Stimulated activated CD8-positive, alpha-beta memory T cell treated with anti-CD3 and anti-CD28 coated beads, Interleukin-12 subunit alpha, Interleukin-12 subunit beta, amount 100 ng/mL, for 4 hours (primary cell): ENCODE results near the gene LAMB4.

Source experiments
- DNase-seq: peaks from one replicate; pipeline ENCODE4 v3.0.0-alpha.2; 2020; ENCODE audit warnings: low read depth

The LAMB4 gene, protein sequence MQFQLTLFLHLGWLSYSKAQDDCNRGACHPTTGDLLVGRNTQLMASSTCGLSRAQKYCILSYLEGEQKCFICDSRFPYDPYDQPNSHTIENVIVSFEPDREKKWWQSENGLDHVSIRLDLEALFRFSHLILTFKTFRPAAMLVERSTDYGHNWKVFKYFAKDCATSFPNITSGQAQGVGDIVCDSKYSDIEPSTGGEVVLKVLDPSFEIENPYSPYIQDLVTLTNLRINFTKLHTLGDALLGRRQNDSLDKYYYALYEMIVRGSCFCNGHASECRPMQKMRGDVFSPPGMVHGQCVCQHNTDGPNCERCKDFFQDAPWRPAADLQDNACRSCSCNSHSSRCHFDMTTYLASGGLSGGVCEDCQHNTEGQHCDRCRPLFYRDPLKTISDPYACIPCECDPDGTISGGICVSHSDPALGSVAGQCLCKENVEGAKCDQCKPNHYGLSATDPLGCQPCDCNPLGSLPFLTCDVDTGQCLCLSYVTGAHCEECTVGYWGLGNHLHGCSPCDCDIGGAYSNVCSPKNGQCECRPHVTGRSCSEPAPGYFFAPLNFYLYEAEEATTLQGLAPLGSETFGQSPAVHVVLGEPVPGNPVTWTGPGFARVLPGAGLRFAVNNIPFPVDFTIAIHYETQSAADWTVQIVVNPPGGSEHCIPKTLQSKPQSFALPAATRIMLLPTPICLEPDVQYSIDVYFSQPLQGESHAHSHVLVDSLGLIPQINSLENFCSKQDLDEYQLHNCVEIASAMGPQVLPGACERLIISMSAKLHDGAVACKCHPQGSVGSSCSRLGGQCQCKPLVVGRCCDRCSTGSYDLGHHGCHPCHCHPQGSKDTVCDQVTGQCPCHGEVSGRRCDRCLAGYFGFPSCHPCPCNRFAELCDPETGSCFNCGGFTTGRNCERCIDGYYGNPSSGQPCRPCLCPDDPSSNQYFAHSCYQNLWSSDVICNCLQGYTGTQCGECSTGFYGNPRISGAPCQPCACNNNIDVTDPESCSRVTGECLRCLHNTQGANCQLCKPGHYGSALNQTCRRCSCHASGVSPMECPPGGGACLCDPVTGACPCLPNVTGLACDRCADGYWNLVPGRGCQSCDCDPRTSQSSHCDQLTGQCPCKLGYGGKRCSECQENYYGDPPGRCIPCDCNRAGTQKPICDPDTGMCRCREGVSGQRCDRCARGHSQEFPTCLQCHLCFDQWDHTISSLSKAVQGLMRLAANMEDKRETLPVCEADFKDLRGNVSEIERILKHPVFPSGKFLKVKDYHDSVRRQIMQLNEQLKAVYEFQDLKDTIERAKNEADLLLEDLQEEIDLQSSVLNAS (N-terminal part only)

DNA sequence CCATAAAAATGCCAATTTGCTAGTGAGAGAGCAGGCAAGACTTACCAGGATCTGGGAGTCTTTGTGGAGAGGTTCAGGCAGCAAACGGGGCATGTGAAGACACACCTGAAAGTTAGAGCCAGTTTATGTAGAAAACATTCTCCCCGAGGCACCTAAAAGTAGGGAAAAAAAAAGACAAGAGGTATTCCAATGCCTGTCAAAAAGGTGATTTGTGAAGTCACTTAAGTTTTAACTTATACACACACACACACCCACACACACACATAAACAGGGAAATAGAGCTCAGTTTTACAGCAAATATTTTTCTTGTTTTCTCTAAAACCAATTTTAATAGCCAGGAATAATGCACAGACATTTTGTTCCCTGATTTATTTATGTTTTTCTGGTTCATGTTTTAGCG, at the start of gene LAMB4:
Gene LAMB4, minus strand, starts transcription at position 101 of the 400 bp plus-strand sequence. CDS start 7,197 bp downstream, outside the sequence.
- no peak for DNase-seq

DNA sequence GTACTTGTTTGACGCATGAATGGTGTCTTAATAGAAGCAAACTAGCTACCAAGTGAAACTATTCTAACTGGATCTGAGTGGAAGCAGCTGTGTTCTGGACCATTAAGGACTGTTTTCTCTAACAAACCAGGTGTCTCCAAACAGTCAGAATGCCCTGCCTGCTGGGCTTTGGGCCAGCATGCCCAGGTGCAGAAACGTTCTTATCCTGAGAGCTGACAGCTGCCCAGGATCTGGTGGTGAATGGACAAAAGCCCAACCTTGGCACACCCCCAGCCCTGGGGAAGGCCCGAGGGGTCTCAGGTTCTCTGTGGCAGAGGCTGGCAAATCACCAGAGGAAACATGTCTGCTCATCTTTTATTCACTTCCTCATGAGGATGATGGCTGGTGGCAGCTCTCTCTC, 48.2 kb upstream of the LAMB4 start:
- no peak for DNase-seq

DNA sequence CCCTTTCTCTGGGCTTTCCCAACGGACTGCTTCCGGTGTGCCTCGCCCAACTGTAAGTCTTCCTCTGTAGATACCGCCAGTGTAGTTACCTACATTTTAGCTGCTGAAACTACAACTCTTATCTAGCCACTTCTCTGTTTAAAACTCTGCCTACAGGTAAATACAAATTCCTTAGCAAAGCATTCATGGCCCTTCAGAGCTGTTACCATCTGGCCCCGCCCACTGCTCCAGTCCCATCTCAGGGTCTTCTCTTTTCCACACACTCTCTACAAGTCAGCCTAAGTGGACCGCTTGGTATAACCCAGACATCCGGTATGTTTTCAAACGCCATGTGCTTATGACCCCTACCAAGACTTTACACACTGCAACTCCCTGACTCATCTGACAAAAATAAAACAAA, 41.0 kb upstream of the LAMB4 start:
- DNase-seq: no peak

DNA sequence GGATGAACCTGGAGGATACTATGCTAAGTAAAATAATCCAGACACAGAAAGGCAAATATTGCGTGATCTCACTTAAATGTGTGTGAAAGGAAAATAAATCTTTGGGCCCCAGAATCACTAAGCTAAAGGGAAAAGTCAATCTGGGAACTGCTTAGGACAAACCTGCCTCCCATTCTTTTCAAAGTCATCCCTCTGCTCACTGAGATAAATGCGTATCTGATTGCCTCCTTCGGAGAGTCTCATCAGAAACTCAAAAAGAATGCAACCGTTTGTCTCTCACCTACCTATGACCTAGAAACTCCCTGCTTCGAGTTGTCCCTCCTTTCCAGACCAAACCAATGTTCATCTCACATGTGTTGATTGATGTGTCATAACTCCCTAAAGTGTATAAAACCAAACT, 40.1 kb upstream of the LAMB4 start:
- DNase-seq: no peak

DNA sequence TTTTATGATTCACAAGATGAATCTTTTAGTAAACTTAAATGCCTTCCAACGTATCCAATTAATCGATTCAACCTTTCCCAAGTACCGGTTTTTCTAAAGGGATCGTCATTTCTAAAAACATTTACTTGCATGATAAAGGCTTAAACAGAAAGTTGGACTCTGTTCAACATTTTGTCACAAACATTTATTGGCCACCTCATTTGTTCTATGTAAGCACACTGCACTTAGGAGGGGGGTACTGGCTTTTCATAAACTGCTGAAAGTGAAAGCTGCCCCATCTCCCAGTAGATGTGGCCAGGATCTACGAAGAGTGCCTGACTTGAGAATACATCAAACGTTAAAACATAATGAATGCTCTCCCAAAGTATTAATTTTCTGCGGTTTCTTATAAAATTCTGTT, 37.3 kb upstream of the LAMB4 start:
- DNase-seq: no peak

DNA sequence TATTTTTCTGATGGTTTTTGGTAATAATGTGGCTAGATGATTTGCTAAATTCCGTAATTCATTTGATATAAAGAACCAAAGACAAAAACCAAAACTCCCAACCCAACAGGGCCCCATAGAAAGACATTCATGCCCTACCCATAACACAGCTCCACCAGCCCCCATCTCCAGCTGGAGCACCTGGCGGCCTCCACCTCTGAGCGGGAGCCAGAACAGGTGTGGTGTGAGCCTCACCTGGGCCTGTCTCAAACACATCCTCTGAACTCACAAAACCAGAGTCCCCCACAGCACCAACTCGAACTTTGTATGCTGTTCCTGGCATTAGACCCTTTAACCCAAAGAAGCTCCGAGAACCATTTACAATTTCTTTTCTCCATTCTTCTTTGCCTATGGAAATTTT, 36.5 kb upstream of the LAMB4 start:
- DNase-seq: no peak

DNA sequence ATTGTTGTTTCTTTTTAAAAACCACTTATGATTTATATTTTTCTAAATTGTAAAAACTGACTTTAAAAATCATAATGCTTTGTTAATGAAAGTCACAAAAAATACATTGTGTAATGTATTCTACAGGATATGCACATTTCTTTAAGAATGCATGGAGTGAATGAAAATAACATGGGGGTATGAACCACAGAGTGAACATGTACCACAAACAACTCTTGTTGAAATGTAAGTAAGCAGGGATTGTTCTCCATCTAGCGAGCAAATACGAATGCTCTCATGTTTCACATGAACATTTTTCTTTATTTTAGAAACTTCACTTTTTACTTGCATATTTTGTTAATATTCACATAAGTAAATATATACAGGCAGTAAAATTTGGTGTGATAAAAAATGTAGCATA, 35.6 kb upstream of the LAMB4 start:
- DNase-seq: no peak

DNA sequence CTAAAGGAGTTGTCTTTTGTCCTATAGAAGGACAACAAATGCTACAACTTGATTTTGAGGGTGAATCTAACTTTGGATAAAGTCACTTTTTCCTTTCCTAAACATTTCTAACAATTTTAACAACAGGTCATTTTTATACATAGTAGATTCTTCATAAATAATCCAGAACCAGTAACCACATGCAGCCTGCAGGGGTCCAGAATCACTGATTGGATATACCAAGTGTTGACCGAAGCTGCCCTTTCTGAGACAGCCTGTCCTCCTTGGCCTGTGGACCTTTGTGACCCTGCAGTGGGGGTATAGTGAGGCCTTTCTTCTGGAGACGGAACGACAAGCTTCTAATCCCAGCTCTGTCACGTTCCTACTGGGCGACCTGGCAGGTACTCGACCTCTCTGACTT, 34.8 kb upstream of the LAMB4 start:
- DNase-seq: no peak

DNA sequence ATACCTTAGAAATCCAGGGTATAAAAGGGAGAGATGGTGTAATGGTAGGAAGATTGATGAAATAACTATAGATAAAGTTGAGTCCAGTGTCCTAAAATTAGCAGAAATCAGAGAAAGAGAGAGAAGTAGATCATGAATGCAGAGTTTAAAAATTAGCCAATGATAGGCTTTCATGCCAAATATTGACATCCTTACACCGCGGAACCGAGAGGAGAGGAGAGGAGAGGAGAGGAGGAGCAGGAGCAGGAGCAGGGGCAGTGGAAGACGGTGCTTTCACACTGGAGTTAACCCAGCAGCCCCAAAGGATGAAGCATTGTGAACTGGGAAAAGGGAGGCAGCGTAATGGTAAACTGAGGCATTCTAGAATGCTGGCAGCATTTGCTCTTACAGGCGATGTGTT, 34.2 kb upstream of the LAMB4 start:
- no peak for DNase-seq

DNA sequence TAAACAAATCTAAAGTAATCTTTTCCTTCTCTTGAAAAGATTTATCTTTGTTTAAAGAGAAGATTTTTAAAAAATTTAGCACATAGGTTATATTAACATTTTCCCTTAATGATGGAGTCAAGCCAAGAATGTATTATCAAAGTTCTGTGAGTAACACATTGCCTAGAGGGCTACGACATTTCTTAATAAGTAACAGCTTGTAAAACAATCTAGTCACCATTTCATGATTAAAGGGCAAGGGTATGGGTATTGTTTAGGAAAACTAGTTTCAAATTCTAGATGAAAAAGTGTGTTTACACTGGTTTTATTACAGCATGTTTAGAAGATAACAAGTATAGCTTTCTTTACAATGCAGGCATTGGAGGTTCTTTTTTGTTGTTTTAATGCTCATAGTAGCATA, 28.6 kb upstream of the LAMB4 start:
- DNase-seq: no peak

DNA sequence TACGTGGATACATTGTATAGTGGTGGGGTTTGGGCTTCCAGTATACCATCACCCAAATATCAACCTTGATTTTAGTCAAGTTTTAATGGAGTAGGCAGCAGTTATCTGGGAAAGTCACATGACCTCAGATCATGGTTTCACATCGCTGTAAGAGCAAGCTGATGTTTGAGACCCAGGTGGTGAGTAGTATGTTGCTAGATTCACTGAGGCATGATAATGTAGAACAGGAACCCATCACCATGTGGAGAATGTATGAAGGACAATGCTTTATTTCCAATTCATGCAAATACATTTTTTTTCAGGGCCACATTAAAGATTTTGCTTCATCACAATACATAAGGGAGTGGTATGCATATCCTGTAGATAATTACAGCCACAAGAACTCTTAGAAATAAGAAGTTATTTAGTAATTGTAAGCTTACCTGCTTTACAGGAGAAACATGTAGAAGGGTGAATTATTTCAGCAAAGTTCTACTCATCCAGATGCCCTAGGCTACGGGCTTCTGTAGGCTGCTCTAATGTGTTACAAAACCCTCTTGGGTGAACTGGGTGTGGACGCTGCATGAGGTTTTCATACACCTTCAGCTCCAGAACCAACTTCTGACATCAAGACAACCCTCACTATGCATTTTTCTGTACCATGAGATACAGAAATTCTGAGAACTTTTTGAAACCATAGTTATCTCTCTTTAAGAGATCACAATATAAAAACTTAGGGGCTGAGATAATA, 27.6 kb upstream of the LAMB4 start:
- no peak for DNase-seq

DNA sequence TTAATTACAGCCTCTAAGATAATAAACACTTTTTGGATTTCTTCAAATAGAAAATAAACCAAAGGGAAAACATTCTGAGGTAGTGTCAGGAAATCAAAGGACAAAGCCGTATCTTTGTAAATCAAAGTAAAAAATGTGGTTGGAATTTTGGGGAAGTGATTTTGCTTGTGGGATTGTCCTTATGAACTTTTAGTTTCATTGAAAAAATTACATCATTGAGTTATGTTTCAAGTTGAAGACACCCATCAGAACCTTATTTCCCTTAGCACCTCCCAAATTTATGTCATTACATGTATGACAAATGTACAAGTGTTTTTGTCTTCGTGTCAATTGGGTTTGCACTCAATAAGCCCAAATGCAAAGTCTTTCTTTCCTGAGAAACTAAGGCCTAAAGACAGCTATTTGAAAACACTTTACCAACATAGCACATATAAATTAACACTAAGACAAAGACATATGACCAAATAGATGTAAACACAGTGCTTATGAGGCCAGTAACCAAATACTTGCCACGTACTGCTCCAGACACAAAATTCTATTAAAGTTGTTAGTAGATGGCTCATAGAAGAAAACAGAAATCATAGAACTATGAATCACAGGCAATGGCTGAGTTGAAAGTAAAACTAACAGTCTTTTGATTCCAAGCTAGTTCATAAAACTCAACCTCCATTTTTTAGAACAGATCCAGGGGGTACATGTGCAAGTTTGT, 26.9 kb upstream of the LAMB4 start:
- no peak for DNase-seq

DNA sequence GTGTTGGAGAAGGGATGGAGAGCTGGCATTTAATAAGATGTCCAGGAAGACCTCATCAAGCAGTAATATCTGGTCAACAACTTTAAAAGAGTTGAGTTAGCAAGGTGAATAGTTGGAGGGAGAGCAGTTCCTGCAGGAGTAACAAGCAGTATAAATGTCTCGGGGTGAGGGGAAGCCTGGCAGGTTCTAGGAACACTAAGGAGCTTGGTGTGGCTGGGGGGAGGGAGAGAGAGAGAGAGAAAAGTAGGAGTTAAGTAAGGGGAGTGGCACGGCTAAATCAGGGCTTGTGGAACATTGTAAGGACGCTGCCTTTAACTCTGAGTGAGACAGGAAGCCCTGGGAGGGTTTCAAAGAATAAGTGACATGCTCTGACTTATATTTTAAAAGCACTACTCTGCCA, 22.0 kb upstream of the LAMB4 start:
- no peak for DNase-seq

DNA sequence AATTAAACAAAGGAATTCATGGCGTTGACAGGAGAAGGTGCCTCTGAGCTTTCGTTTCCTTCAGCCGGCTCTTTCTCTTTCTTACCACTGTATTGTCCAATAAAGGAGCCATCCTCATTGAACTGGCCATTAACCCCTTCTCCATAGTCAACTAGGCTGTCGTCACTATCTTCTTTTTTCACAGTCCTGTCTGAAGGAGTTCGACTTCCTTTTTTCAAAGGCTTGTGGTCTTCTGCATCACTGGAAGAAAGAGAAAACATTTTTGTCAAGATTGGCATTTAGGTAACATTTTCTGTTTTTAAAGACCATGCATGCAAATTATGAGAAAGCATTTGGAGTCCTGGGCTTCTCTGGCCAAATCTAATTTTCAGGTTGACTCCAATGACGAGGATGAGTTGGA, 19.7 kb upstream of the LAMB4 start:
- no peak for DNase-seq

DNA sequence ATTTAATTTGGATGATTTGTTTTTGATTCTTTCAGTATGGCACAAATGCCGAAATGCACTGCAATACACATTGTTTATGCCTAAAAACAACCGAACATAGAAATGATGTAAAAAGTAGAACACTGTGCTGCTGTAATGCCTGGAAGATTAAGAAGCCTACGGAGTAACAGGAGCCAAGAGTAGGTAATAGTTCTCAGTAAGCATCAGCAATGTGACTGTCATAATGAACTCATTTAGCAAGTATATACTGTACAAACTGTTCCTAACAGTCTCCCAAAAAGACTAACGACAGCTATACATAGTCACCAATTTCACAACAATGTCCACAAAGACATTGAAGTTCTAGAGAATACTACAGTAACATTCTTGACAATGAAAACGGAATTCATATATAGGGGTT, 19.0 kb upstream of the LAMB4 start:
- no peak for DNase-seq

DNA sequence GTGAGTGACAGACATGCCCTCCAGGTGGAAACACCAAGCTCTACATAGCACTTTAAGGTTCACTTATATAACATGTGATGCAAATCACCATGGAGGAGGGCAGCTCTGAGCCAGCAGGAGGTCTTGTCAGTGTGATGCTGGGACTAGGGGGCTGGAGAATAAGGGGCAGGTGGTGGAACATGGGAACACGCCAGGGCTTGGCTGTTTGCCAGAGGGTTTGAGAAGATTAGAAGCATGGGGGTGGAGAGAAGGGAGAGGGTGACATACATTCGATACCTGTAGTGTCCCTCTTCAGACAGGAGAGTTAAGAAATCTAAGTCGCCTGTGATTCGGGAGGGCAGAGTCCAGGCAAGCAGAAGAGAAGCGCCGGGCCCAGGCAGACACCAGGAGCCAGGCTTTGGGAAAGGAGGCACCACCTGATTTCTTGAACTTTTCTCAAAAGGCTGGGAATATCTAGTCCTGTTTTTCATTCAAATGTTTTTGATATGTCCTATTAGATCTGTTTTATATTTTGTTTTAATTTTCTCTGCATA, 16.9 kb upstream of the LAMB4 start:
- no peak for DNase-seq

DNA sequence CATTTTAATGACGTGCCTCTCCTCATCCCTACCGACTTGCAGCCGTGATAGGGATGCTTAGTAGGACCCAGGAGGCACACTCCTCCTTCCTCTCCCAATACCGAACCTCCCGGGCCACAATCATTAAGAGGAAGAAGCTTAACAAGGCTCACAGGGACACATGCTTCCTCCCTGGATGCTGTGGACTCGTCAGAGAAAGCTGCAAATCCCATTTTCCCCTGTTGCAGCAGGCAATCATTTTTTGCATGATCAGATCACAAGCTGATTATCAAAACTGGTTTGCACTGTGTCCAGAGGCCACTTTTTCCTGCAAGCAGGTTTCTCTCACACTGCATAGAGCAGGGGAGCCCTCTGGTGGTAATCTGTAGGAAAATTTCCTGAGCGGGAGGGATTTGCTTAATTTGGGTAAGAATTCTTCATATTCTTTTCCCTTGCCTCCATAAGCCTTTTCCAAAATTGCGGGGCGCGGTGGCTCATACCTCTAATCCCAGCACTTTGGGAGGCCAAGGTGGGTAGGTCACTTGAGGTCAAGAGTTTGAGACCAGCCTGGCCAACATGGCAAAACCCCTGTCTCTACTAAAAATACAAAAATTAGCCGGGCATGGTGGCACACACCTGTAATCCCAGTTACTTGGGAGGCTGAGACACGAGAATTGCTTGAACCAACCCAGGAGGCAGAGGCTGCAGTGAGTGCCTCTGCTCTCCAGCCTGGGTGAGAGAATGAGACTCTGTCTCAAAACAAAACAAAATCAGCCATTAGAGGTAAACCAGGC, 16.1 kb upstream of the LAMB4 start:
- no peak for DNase-seq

DNA sequence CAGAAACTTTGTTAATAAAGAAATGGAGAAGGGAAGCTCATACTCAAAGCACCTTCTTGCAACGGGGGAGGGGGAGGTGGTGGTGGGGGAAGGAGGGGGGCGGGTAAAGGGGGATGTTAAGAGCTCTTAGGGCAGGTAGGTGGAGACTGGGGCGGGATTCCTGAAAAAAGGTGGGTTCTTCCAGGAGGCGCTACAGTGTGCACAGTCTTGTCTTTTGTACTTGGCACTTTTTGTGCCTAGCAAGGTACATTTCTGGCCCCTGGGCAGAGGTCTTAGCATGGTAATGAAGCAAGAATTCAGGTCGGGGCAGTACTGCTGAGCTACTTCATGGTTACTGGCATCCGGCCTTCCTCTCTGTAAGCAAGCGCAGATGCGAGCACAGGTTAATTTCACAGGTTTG, 15.2 kb upstream of the LAMB4 start:
- no peak for DNase-seq

DNA sequence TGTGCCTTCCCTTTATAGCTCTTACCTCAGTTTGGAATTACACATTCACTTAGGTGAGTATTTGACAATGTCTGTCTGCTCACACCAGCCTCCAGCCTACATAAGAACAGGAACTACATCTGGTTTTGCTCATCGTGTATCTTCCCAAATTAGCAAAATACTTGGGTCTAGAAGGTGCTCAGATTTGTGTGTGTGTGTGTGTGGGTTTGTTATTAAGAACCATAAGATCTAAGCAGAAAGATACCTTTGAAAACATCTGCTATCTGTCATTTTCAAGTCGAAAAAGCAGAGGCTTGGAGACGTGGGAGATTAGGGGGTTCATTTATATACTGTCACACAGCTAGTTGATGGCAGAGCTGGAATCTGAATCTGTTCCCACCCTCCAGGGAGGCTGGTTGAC, 14.8 kb upstream of the LAMB4 start:
- no peak for DNase-seq
